ENCODE measurements around the gene CSRP3. TPM values are rescaled to one million over a fixed set of nuclear protein-coding genes. Genes with fewer than 3 reads are reported as not detected.

The CSRP3 gene
- total and polyA plus RNA-seq, 2 donors (not counting 3 experiments of a cell fraction or from before 2014, with no cell fraction given) = not detected

GRCh38 chr11:19251577-19251976 is 49.8 kb upstream of the CSRP3 start:
- H3K79me2 ChIP-seq (ENCODE audit: control insufficient read depth, insufficient read depth, low read length) = no peaks in the 10 kb centered on the region
- no peak for FAIRE-seq
- H2AFZ ChIP-seq (ENCODE audit: low read depth, low read length) = no peak overlapping the region
- no peaks in the 10 kb centered on the region for H3K36me3 ChIP-seq (ENCODE audit: control insufficient read depth in 2 of 2, extremely low read depth in 1 of 2, insufficient read depth in 2 of 2, low read length in 2 of 2)
- no peak for TF ChIP-seq GATA2 (IDR thresholded peaks at IDR 0.05; ENCODE audit: insufficient read depth, insufficient read length, low read depth, low read length)
- no peak for TF ChIP-seq POLR2AphosphoS5 (IDR thresholded peaks at IDR 0.05; ENCODE audit: insufficient read depth, low read depth, low read length)
- TF ChIP-seq JUN (IDR thresholded peaks at IDR 0.05; ENCODE audit: borderline replicate concordance, insufficient read depth, insufficient read length, low read depth) = no peak
- no peak for TF ChIP-seq FOS (IDR thresholded peaks at IDR 0.05; ENCODE audit: borderline replicate concordance, insufficient read depth, low read length)
- no peak for TF ChIP-seq EZH2 (IDR thresholded peaks at IDR 0.05; ENCODE audit: borderline replicate concordance, low read depth, low read length, severe bottlenecking)
- TF ChIP-seq MAX (IDR thresholded peaks at IDR 0.05; ENCODE audit: insufficient read depth, insufficient read length) = no peak
- no peaks in the 10 kb centered on the region for H3K4me1 ChIP-seq (ENCODE audit: control insufficient read depth, extremely low read depth, insufficient read depth, low read length)
- H3K9me3 ChIP-seq (replicated peaks; ENCODE audit: control insufficient read depth, insufficient read depth, low read length) = no peaks in the 10 kb centered on the region
- intact Hi-C loops (cut with micrococcal nuclease) (loop anchor here (10.0 kb wide), 1 partner anchor 653 kb away; no protein-coding TSS in a partner anchor), dilution Hi-C loops (cut with MboI; ENCODE audit: extremely low pct_ligation_motif_present, low sequenced_read_pairs) (no loop called here)
- no peaks in the 10 kb centered on the region for H3K9me1 ChIP-seq (replicated peaks; ENCODE audit: control insufficient read depth, extremely low read depth, insufficient read depth, low read length)
- H3K9ac ChIP-seq (replicated peaks; ENCODE audit: extremely low read depth, insufficient read depth, low read length) = no peak overlapping the region
- no peak for DNase-seq (ENCODE audit: low read depth, low spot score)
- no peaks in the 10 kb centered on the region for H4K20me1 ChIP-seq (replicated peaks; ENCODE audit: control insufficient read depth, extremely low read depth, insufficient read depth, low read length)
- no peak overlapping the region for H3K4me2 ChIP-seq (ENCODE audit: insufficient read depth, low read length)
- ChIA-PET POLR2A (no interaction called here), CTCF (interaction anchor here (0.6 to 1.7 kb wide), 3 partner anchors 8 to 65 kb away, joined by 3 to 11 read pairs (median 3); no protein-coding TSS in a partner anchor)
- H3K27me3 ChIP-seq (ENCODE audit: control insufficient read depth in 2 of 2, insufficient read depth in 2 of 2, low read length in 2 of 2) = peaks cover 9 to 10% of the 10 kb centered on the region in 2 experiments
- no TSS peak for BruUV-seq (replicated peaks)
- H3K4me3 ChIP-seq (replicated peaks in 1 of 3; ENCODE audit: insufficient read depth in 1 of 3, low read depth in 1 of 3, low read length in 3 of 3) = no peak overlapping the region
- no peak overlapping the region for H3K27ac ChIP-seq (ENCODE audit: insufficient read depth, low read depth, low read length)

GRCh38 chr11:19246816-19247215 is 45.0 kb upstream of the CSRP3 start:
- intact Hi-C loops (cut with micrococcal nuclease) = no loop called here
- H3K9ac ChIP-seq (replicated peaks; ENCODE audit: extremely low read depth, insufficient read depth, low read length) = no peak overlapping the region
- H3K4me2 ChIP-seq (ENCODE audit: insufficient read depth, low read length) = no peak overlapping the region
- dilution Hi-C loops (cut with MboI; ENCODE audit: extremely low pct_ligation_motif_present, low sequenced_read_pairs) = no loop called here
- H3K9me1 ChIP-seq (replicated peaks; ENCODE audit: control insufficient read depth, extremely low read depth, insufficient read depth, low read length) = no peaks in the 10 kb centered on the region
- POLR2A ChIA-PET = no interaction called here
- no TSS peak for BruUV-seq (replicated peaks)
- no peak for DNase-seq (ENCODE audit: low read depth, low spot score)
- no peak for TF ChIP-seq POLR2AphosphoS5 (IDR thresholded peaks at IDR 0.05; ENCODE audit: insufficient read depth, low read depth, low read length)
- TF ChIP-seq POLR2A (IDR thresholded peaks at IDR 0.05; ENCODE audit: low read depth, low read length) = no peak
- no peak for TF ChIP-seq CTCF (IDR thresholded peaks at IDR 0.05; ENCODE audit: extremely low read depth in 1 of 2, insufficient read depth in 1 of 2, low read depth in 1 of 2, low read length in 2 of 2)
- no peak for TF ChIP-seq FOS (IDR thresholded peaks at IDR 0.05; ENCODE audit: borderline replicate concordance, insufficient read depth, low read length)
- TF ChIP-seq EZH2 (IDR thresholded peaks at IDR 0.05; ENCODE audit: borderline replicate concordance, low read depth, low read length, severe bottlenecking) = no peak
- no peak for TF ChIP-seq GATA2 (IDR thresholded peaks at IDR 0.05; ENCODE audit: insufficient read depth, insufficient read length, low read depth, low read length)
- TF ChIP-seq JUN (IDR thresholded peaks at IDR 0.05; ENCODE audit: borderline replicate concordance, insufficient read depth, insufficient read length, low read depth) = no peak
- TF ChIP-seq MYC (IDR thresholded peaks at IDR 0.05; ENCODE audit: low read depth, low read length) = no peak
- no peak for TF ChIP-seq MAX (IDR thresholded peaks at IDR 0.05; ENCODE audit: insufficient read depth, insufficient read length)
- no peaks in the 10 kb centered on the region for H3K79me2 ChIP-seq (ENCODE audit: control insufficient read depth, insufficient read depth, low read length)
- peaks cover 4 to 8% of the 10 kb centered on the region in 2 experiments for H3K27me3 ChIP-seq (ENCODE audit: control insufficient read depth in 2 of 2, insufficient read depth in 2 of 2, low read length in 2 of 2)
- H3K4me3 ChIP-seq (replicated peaks in 1 of 3; ENCODE audit: insufficient read depth in 1 of 3, low read depth in 1 of 3, low read length in 3 of 3) = no peak overlapping the region
- no peak overlapping the region for H3K27ac ChIP-seq (ENCODE audit: insufficient read depth, low read depth, low read length)
- no peak overlapping the region for H2AFZ ChIP-seq (ENCODE audit: low read depth, low read length)
- H3K9me3 ChIP-seq (replicated peaks; ENCODE audit: control insufficient read depth, insufficient read depth, low read length) = no peaks in the 10 kb centered on the region
- CTCF ChIA-PET = interaction anchor here (1.6 to 3.7 kb wide), 2 partner anchors 13 to 169 kb away, joined by 14 to 16 read pairs; no protein-coding TSS in a partner anchor
- no peak for FAIRE-seq
- H3K4me1 ChIP-seq (ENCODE audit: control insufficient read depth, extremely low read depth, insufficient read depth, low read length) = peaks cover 5% of the 10 kb centered on the region
- no peaks in the 10 kb centered on the region for H4K20me1 ChIP-seq (replicated peaks; ENCODE audit: control insufficient read depth, extremely low read depth, insufficient read depth, low read length)
- no peaks in the 10 kb centered on the region for H3K36me3 ChIP-seq (ENCODE audit: control insufficient read depth in 2 of 2, extremely low read depth in 1 of 2, insufficient read depth in 2 of 2, low read length in 2 of 2)

Data from endothelial cell of umbilical vein (primary cell).